BE2C (cell line): ENCODE data around the gene BRI3.

Source experiments
- DNase-seq: peaks from one replicate; pipeline ENCODE4 v3.0.0-alpha.2; 2020
- H3K27me3 ChIP-seq: fragments of 250-450 bp; sonication (Bioruptor Pico); 2 replicates; pipeline ENCODE4 v1.5.1; 2020; ENCODE audit warnings: mild to moderate bottlenecking
- H3K36me3 ChIP-seq: fragments of 250-450 bp; sonication (Bioruptor Pico); 2 replicates; pipeline ENCODE4 v1.5.1; 2020; ENCODE audit warnings: mild to moderate bottlenecking
- H3K4me1 ChIP-seq: fragments of 250-450 bp; sonication (Bioruptor Pico); 2 replicates; pipeline ENCODE4 v1.5.1; 2020
- H3K4me3 ChIP-seq: 2 replicates; pipeline ENCODE4 v1.5.1; 2011; ENCODE audit warnings: low read depth, low read length
- H3K9me3 ChIP-seq: fragments of 250-450 bp; sonication (Bioruptor Pico); 2 replicates; pipeline ENCODE4 v1.5.1; 2020
- CTCF ChIP-seq: IDR thresholded peaks from 2 replicates; pipeline ENCODE4 v1.5.1; 2012; ENCODE audit warnings: mild to moderate bottlenecking, low read depth, low read length

The BRI3 gene

DNA sequence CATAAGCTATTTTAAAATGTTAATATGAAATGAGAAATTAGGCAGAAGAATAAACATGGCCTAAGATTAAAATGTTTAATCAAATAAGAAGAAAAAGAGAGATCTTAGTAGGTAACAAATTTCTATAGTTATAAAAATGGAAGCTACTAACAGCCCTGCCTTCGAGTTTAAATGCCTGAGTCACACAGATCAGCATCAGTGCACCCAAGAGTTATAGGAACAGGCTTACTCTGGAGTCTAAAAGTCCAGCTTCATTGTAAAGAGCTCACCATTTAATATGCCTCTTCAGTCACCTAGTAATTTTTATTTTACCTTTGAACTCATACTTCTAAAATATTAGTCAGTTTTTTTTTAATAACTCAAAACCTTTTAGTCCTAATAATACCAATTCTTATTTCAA is 52.6 kb downstream of the BRI3 start:
- H3K9me3 ChIP-seq, result no peaks in the 10 kb centered on the region
- no peaks in the 10 kb centered on the region for H3K4me1 ChIP-seq
- no peak overlapping the region for H3K4me3 ChIP-seq
- no peak for DNase-seq
- H3K27me3 ChIP-seq, result no peaks in the 10 kb centered on the region
- no peaks in the 10 kb centered on the region for H3K36me3 ChIP-seq
- TF ChIP-seq CTCF, result no peak

GRCh38 chr7:98335411-98335977 is 54.0 kb downstream of the BRI3 start:
- no peak for DNase-seq
- Histone ChIP-seq H3K4me3 (no peak overlapping the region), H3K9me3 (no peaks in the 10 kb centered on the region), H3K27me3 (no peaks in the 10 kb centered on the region), H3K4me1 (no peaks in the 10 kb centered on the region), H3K36me3 (no peaks in the 10 kb centered on the region)
- TF ChIP-seq CTCF, result no peak

DNA sequence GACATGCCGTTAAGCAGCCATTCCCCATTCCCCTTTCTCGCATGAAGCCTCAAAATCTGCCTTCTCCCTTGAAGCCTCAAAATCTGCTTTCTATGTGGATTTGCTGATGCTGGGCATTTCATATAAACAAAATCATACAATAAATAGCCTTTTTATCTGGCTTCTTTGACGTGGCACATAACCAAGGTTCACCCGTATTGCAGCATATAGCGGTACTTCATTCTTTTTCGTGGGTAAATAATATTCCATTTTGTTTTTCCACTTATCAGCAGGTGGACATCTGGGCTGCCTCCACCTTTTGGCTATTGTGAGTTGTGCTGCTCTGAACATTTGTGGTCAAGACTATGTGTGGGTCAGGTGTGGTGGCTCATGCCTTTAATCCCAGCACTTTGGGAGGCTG is 57.0 kb downstream of the BRI3 start:
- Histone ChIP-seq H3K36me3 (no peaks in the 10 kb centered on the region), H3K4me3 (no peak overlapping the region), H3K9me3 (no peaks in the 10 kb centered on the region), H3K27me3 (no peaks in the 10 kb centered on the region), H3K4me1 (no peaks in the 10 kb centered on the region)
- no peak for TF ChIP-seq CTCF
- no peak for DNase-seq

GRCh38 chr7:98339043-98339442 is 57.6 kb downstream of the BRI3 start:
- Histone ChIP-seq H3K4me1 (no peaks in the 10 kb centered on the region), H3K4me3 (no peak overlapping the region), H3K36me3 (no peaks in the 10 kb centered on the region), H3K9me3 (no peaks in the 10 kb centered on the region), H3K27me3 (no peaks in the 10 kb centered on the region)
- no peak for TF ChIP-seq CTCF
- DNase-seq, result no peak

- Histone ChIP-seq H3K27me3 (no peaks in the 10 kb centered on the region), H3K4me3 (no peak overlapping the region), H3K9me3 (no peaks in the 10 kb centered on the region), H3K4me1 (no peaks in the 10 kb centered on the region), H3K36me3 (no peaks in the 10 kb centered on the region)
- no peak for TF ChIP-seq CTCF
- no peak for DNase-seq
Measured at GRCh38 chr7:98341106-98341505, 59.6 kb downstream of the BRI3 start.
